C4-2B (cell line): Measurements from ENCODE around the gene CAPN7.

ENCODE experiments used
- CTCF ChIP-seq: fragments of 450-650 bp; conservative IDR thresholded peaks from 2 replicates; pipeline ENCODE4 v1.5.1; 2017; ENCODE audit warnings: mild to moderate bottlenecking
- ZFX ChIP-seq: fragments of 450-650 bp; IDR thresholded peaks from 2 replicates; pipeline ENCODE4 v1.6.1; 2017

GRCh38 chr3:15199493-15200105, 6.4 kb upstream of the CAPN7 start:
- TF ChIP-seq CTCF (no peak), ZFX (no peak)
